Mesenteric fat pad (tissue), 1 donor: ENCODE measurements around the gene ING3. TPM values are rescaled to one million over a fixed set of nuclear protein-coding genes. Genes with fewer than 3 reads are reported as not detected.
"Not testable (repeated sequence)": the region's sequence is repeated elsewhere in the genome, so short reads cannot be mapped to it uniquely, and the experiment has no call there.

Experiments
- DNase-seq: peaks from one replicate; pipeline ENCODE4 v3.0.0-alpha.2; 2020; ENCODE audit warnings: low spot score
- total RNA-seq: library from RNA; stranded (reverse); fragmentation: NEBNext Ultra II Directional; extraction: Animal tissue kit (Norgen Biotek cat#: 25700); gene quantifications from one replicate; pipeline ENCODE4 v1.2.1, GENCODE V29; 2021
- donor health status: DM: yes; HTN: yes; CAD: no.

ING3 gene
- total RNA-seq, 1 donor from 2014 or later, result 14.3 TPM

GRCh38 chr7:121000081-121000983 is 49.8 kb downstream of the ING3 start:
- DNase-seq, result no peak

- DNase-seq, result no peak
Measured at GRCh38 chr7:121001234-121001906, 50.8 kb downstream of the ING3 start.

GRCh38 chr7:121002048-121002756 is 51.6 kb downstream of the ING3 start:
- no peak for DNase-seq

- no peak for DNase-seq
Measured at GRCh38 chr7:121002757-121003200, 52.2 kb downstream of the ING3 start.

- DNase-seq, result no peak
Measured at GRCh38 chr7:121003986-121004685, 53.6 kb downstream of the ING3 start.

- not testable (repeated sequence) for DNase-seq
Measured at GRCh38 chr7:121005058-121005457, 54.5 kb downstream of the ING3 start.

GRCh38 chr7:121005996-121006584 is 55.5 kb downstream of the ING3 start:
- no peak for DNase-seq

GRCh38 chr7:121006711-121007315 is 56.2 kb downstream of the ING3 start:
- no peak for DNase-seq

- DNase-seq, result no peak
Measured at GRCh38 chr7:121008816-121009215, 58.2 kb downstream of the ING3 start.

GRCh38 chr7:121011401-121011800 is 60.8 kb downstream of the ING3 start:
- no peak for DNase-seq

GRCh38 chr7:121012170-121012874 is 61.7 kb downstream of the ING3 start:
- no peak for DNase-seq

- DNase-seq, result no peak
Measured at GRCh38 chr7:121012919-121013318, 62.3 kb downstream of the ING3 start.

- DNase-seq, result no peak
Measured at GRCh38 chr7:121015560-121015959, 65.0 kb downstream of the ING3 start.

GRCh38 chr7:121016966-121017365 is 66.4 kb downstream of the ING3 start:
- no peak for DNase-seq

- DNase-seq, result no peak
Measured at GRCh38 chr7:121017586-121017985, 67.0 kb downstream of the ING3 start.

GRCh38 chr7:121019018-121019417 is 68.4 kb downstream of the ING3 start:
- no peak for DNase-seq

- DNase-seq, result no peak
Measured at GRCh38 chr7:121020249-121020988, 69.8 kb downstream of the ING3 start.

GRCh38 chr7:121020989-121021969 is 70.7 kb downstream of the ING3 start:
- no peak for DNase-seq
